Measurements from ENCODE around the gene PARD6G. TPM values are rescaled to one million over a fixed set of nuclear protein-coding genes. Genes with fewer than 3 reads are reported as not detected.
"Not testable (repeated sequence)": the region's sequence is repeated elsewhere in the genome, so short reads cannot be mapped to it uniquely, and the experiment has no call there.

The PARD6G gene
- total RNA-seq, 1 experiment from 2014 or later = 0.15 TPM

- CTCF ChIA-PET = no interaction called here
- Histone ChIP-seq H3K4me2 (no peak overlapping the region), H3K4me1 (replicated peaks; ENCODE audit: insufficient read depth) (no peaks in the 10 kb centered on the region), H3K79me2 (ENCODE audit: low read depth) (no peaks in the 10 kb centered on the region), H3K36me3 (ENCODE audit: low read depth) (no peaks in the 10 kb centered on the region), H3K27ac (no peak overlapping the region), H3K27me3 (ENCODE audit: insufficient read depth, low read depth) (peaks cover 12% of the 10 kb centered on the region), H3K4me3 (no peak overlapping the region), H3F3A (ENCODE audit: insufficient read depth, low read depth) (peaks cover 3% of the 10 kb centered on the region; the same call in 1 of the 2 replicates), H2AFZ (no peak overlapping the region), H4K20me1 (ENCODE audit: insufficient read depth) (no peaks in the 10 kb centered on the region), H3K9me3 (ENCODE audit: insufficient read depth, low read depth) (no peaks in the 10 kb centered on the region; the same call in 1 of the 2 replicates), H3K9me2 (ENCODE audit: insufficient read depth) (no peaks in the 10 kb centered on the region)
- POLR2A ChIA-PET (ENCODE audit: unreplicated experiment) = no interaction called here
- intact Hi-C loops (cut with micrococcal nuclease; ENCODE audit: unreplicated experiment) = no loop called here
- BruUV-seq (replicated peaks) = no TSS peak
- DNase-seq = no peak
- TF ChIP-seq CTCF (conservative IDR thresholded peaks at IDR 0.05) = no peak
- no peak for TF ChIP-seq EZH2 (IDR thresholded peaks at IDR 0.05; ENCODE audit: low read depth)
Measured at GRCh38 chr18:80166240-80166639, 81.1 kb downstream of the PARD6G start.

DNA sequence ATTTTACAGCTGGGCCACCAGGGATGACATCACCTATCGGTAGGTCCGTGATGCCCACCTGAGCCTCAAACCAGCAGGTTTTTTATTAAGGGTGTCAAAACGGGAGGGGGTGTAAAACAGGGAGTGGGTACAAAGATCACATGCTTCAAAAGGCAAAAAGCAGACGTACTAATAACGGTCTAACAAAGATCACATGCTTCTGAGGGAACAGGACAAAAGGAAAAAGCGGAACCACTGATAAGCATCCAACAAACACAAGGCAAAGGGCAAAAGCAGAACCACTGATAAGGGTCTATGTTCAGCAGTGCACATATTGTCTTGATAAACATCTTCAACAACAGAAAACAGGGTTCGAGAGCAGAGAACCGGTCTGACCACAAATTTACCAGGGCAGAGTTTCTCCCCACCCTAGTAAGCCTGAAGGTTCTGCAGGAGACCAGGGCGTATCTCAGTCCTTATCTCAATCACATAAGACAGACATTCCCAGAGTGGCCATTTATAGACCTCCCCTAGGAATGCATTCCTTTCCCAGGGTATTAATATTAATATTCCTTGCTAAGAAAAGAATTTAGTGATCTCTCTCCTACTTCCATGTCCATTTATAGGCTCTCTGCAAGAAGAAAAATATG, 82.5 kb downstream of the PARD6G start:
- intact Hi-C loops (cut with micrococcal nuclease; ENCODE audit: unreplicated experiment); H3K4me1 ChIP-seq (replicated peaks; ENCODE audit: insufficient read depth); DNase-seq; H3K36me3 ChIP-seq (ENCODE audit: low read depth); H3K4me2 ChIP-seq; H3K27me3 ChIP-seq (ENCODE audit: insufficient read depth, low read depth); H3K4me3 ChIP-seq; POLR2A ChIA-PET (ENCODE audit: unreplicated experiment); H3F3A ChIP-seq (ENCODE audit: insufficient read depth, low read depth); BruUV-seq (replicated peaks); H2AFZ ChIP-seq; CTCF ChIA-PET; H3K79me2 ChIP-seq (ENCODE audit: low read depth); H4K20me1 ChIP-seq (ENCODE audit: insufficient read depth); H3K9me2 ChIP-seq (ENCODE audit: insufficient read depth); H3K9me3 ChIP-seq (ENCODE audit: insufficient read depth, low read depth); H3K27ac ChIP-seq: not testable (repeated sequence)

DNA sequence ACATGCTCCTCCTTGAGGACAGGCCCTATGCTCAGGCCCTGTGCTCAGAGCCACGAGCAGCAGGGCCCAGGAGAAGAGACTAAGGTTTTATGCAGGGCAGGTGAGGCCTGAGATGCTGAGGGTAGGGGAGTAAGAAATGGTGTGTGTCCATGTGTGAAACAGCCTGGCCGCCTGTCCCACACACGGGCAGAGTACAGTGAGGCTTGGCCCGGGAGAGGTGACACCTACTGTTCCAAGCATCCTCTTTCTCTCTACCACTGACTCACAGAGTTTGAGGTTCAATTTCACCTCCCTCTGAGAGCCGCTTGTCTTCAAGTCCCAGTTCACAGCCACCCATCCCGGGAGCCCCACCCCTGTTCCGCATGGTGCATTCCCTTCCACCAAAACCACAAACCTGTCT, 84.1 kb downstream of the PARD6G start:
- intact Hi-C loops (cut with micrococcal nuclease; ENCODE audit: unreplicated experiment) = no loop called here
- no peak for DNase-seq
- Histone ChIP-seq H2AFZ (no peak overlapping the region), H3K36me3 (ENCODE audit: low read depth) (no peaks in the 10 kb centered on the region), H3F3A (ENCODE audit: insufficient read depth, low read depth) (peaks cover 3% of the 10 kb centered on the region; the same call in 1 of the 2 replicates), H3K27ac (no peak overlapping the region), H4K20me1 (ENCODE audit: insufficient read depth) (no peaks in the 10 kb centered on the region), H3K9me3 (ENCODE audit: insufficient read depth, low read depth) (no peaks in the 10 kb centered on the region; the same call in 1 of the 2 replicates), H3K4me1 (replicated peaks; ENCODE audit: insufficient read depth) (no peaks in the 10 kb centered on the region), H3K9me2 (ENCODE audit: insufficient read depth) (no peaks in the 10 kb centered on the region), H3K4me2 (no peak overlapping the region), H3K4me3 (no peak overlapping the region), H3K79me2 (ENCODE audit: low read depth) (no peaks in the 10 kb centered on the region), H3K27me3 (ENCODE audit: insufficient read depth, low read depth) (peaks cover 4% of the 10 kb centered on the region; the same call in 1 of the 2 replicates)
- POLR2A ChIA-PET (ENCODE audit: unreplicated experiment) = no interaction called here
- CTCF ChIA-PET = no interaction called here
- BruUV-seq (replicated peaks) = no TSS peak
- TF ChIP-seq EZH2 (IDR thresholded peaks at IDR 0.05; ENCODE audit: low read depth) (no peak), CTCF (conservative IDR thresholded peaks at IDR 0.05) (no peak)
